ENCODE results near the gene INPP5D.

GRCh38 chr2:233010569-233011267 lies 49.4 kb upstream of the INPP5D start:
- TF ChIP-seq CTCF (IDR thresholded peaks at IDR 0.05) (no peak), FOXJ3 (CRISPR knock-in tag; IDR thresholded peaks at IDR 0.05; ENCODE audit: borderline replicate concordance) (no peak), HMGXB4 (CRISPR knock-in tag; IDR thresholded peaks at IDR 0.05) (no peak), MXD4 (CRISPR knock-in tag; IDR thresholded peaks at IDR 0.05; ENCODE audit: borderline replicate concordance) (no peak), JUN (CRISPR knock-in tag; IDR thresholded peaks at IDR 0.05) (no peak), NR1H2 (CRISPR knock-in tag; IDR thresholded peaks at IDR 0.05) (no peak), ESRRA (CRISPR knock-in tag; IDR thresholded peaks at IDR 0.05; ENCODE audit: borderline replicate concordance) (no peak), E2F4 (CRISPR knock-in tag; IDR thresholded peaks at IDR 0.05; ENCODE audit: borderline replicate concordance, low read depth) (no peak), NR2C2 (CRISPR knock-in tag; IDR thresholded peaks at IDR 0.05) (no peak), USF1 (CRISPR knock-in tag; IDR thresholded peaks at IDR 0.05) (no peak), IRF2 (CRISPR knock-in tag; IDR thresholded peaks at IDR 0.05; ENCODE audit: borderline replicate concordance, low read depth) (no peak)

Data from WTC11 (cell line).